PC-3 (cell line): ENCODE measurements around the gene ZNF334.

ENCODE experiments used
- CTCF ChIP-seq: fragments of 300-600 bp; sonication (generic); conservative IDR thresholded peaks from 2 replicates; pipeline ENCODE4 v1.5.1; 2017; ENCODE audit warnings: antibody characterized with exemption, low read depth, mild to moderate bottlenecking, low read length
- EZH2 ChIP-seq: fragments of 300-600 bp; sonication (generic); IDR thresholded peaks from one replicate; pipeline ENCODE4 v1.6.1; 2017; ENCODE audit warnings: antibody characterized with exemption, mild to moderate bottlenecking, low read length; ENCODE audit not compliant: unreplicated experiment
- EZH2phosphoT487 ChIP-seq: fragments of 300-600 bp; sonication (generic); IDR thresholded peaks from 2 replicates; pipeline ENCODE4 v1.6.1; 2018; ENCODE audit warnings: mild to moderate bottlenecking, antibody characterized with exemption, low read length, borderline replicate concordance

GRCh38 chr20:46485431-46485830 lies 27.9 kb downstream of the ZNF334 start:
- TF ChIP-seq CTCF (no peak), EZH2 (no peak), EZH2phosphoT487 (no peak)
